Dendritic cell treated with granulocyte-macrophage colony-stimulating factor and Interleukin-4, amounts not matched to agents 40 ng/mL and 50 ng/mL, for 4 days (primary cell): ENCODE measurements around the gene ALPG.
"Not testable (repeated sequence)": the region's sequence is repeated elsewhere in the genome, so short reads cannot be mapped to it uniquely, and the experiment has no call there.

Experiments
- H3K27ac Mint-ChIP-seq: one replicate; pipeline ENCODE4 v1.8.0; 2022; ENCODE audit warnings: mild to moderate bottlenecking, mixed read lengths
- H3K27me3 Mint-ChIP-seq: one replicate; pipeline ENCODE4 v1.8.0; 2022; ENCODE audit warnings: mild to moderate bottlenecking, mixed read lengths
- H3K36me3 Mint-ChIP-seq: one replicate; pipeline ENCODE4 v1.8.0; 2022; ENCODE audit warnings: low read depth, mixed read lengths
- H3K4me1 Mint-ChIP-seq: one replicate; pipeline ENCODE4 v1.8.0; 2022; ENCODE audit warnings: low read depth, mixed read lengths
- H3K4me3 Mint-ChIP-seq: one replicate; pipeline ENCODE4 v1.8.0; 2022; ENCODE audit warnings: mild to moderate bottlenecking, moderate library complexity, mixed read lengths
- H3K9me3 Mint-ChIP-seq: one replicate; pipeline ENCODE4 v1.8.0; 2022; ENCODE audit warnings: mixed read lengths
- intact Hi-C: fragments of 100-400 bp; cut with micrococcal nuclease; formaldehyde crosslinking; loops from one replicate; pipeline ENCODE4 v1.15.0; 2022

Gene ALPG

DNA sequence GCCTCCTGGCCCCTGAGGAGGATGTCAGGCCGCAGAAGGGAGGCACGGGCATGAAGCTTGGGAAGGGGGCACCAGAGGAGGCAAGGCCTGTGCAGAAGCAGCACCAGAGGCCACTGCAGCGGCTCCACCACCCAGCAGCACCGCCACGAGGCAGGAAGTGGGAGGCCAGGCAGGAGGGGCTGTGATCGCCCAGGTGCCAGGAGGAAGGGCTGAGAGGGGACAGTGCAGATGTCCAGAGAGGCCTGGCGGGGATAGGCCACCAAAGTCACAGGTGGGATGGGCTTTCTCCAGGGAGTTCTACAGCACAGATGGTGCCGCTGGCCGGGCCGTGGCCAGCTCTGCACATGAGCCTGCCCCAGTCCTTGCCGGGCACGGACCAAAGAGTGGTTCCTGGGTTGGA is 43.3 kb downstream of the ALPG start:
- no peaks in the 10 kb centered on the region for H3K9me3 Mint-ChIP-seq
- peaks cover 9% of the 10 kb centered on the region for H3K27me3 Mint-ChIP-seq
- no peak overlapping the region for H3K27ac Mint-ChIP-seq
- no peaks in the 10 kb centered on the region for H3K4me1 Mint-ChIP-seq
- intact Hi-C loops, result loop anchor here (5.0 kb wide), 1 partner anchor 72 kb away; the partner anchor contains the start of gene PRSS56
- no peaks in the 10 kb centered on the region for H3K36me3 Mint-ChIP-seq
- H3K4me3 Mint-ChIP-seq, result no peak overlapping the region

DNA sequence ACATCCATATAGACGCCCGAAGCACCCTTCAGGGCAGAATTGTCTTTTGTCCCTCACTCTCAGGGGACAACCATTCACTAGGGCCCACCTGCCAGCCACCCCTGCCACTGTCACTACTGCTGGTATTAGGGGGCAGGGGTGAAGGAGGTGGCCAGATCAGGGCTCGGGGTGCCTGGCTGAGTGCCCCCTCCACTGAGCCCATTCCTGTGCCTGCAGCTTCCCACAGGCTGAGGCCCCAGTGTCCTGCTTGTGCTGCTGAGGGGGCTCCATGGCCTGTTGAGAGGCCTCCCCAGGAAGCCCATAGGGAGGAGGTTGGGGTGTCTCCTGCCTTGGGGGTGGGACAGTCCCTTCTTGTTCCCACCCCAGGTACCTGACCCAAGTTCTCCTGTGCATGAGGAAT is 45.0 kb downstream of the ALPG start:
- H3K27me3 Mint-ChIP-seq, intact Hi-C loops, H3K4me3 Mint-ChIP-seq, H3K4me1 Mint-ChIP-seq, H3K9me3 Mint-ChIP-seq, H3K36me3 Mint-ChIP-seq, H3K27ac Mint-ChIP-seq: not testable (repeated sequence)

DNA sequence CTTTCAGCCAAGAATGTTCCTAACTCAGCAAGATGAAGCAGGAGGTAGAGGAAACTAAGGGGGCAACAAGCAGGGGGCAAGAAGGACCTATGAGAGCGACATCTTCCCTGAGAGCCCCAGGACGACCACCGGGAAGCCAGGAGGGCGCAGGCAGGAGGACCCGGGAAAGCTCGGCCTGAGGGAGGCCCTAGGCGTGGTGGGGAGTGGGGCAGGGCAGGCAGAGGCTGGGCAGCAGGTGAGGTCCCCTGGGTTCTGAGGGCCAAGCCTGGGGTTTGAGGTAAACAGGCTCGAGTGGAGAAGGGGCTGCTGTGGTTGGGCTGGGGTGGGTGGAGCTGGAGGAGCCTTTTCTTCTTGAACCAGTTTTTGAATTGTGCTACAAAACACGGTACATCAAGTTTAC is 48.0 kb downstream of the ALPG start:
- intact Hi-C loops, result no loop called here
- Mint-ChIP-seq H3K9me3 (no peaks in the 10 kb centered on the region), H3K4me1 (no peaks in the 10 kb centered on the region), H3K27me3 (peaks cover 25% of the 10 kb centered on the region), H3K4me3 (no peak overlapping the region), H3K27ac (no peak overlapping the region), H3K36me3 (no peaks in the 10 kb centered on the region)

DNA sequence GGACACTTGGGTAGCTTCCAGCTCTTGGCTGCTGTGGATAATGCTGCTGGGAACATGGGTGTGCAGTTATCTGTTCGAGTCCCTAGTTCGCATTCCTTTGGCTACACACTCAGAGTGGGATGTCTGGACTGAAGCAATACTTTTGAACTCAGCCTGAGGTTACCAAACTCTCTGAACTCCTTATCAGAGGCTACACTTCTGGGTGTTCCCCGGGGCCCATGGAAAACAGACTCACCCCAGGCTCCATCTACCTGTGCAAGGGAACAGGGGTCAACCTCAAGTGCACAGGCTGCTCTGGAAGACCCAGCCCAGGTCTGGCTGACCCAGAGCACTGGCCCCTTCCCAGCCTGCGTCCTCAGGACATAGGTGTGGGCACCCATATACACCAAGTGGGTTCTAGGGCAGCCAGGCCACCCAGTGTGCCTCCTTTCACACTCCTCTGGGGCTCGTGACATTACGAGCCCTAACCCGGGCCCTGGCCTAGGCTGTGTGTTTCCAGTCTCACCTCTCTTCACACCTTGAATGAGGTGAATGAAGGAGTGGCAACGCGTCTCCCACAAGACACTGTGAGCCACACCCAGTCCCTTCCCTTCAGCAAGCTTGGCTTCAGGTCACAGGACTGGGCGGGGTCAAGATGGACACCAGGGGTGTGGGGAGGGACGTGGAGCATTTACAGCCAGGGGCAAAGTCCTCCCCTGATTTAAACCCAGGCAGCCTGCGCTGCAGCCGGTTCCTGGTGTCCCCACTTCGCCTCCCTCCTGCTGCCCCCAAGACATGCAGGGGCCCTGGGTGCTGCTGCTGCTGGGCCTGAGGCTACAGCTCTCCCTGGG is 49.0 kb downstream of the ALPG start, which contains the start of gene ALPI:
TSS of gene ALPI (plus strand) at position 728 of the 830 bp plus-strand sequence. CDS start at position 775, 47 bp downstream.
- no peak within 1 kb of the TSS for H3K27ac Mint-ChIP-seq
- H3K4me3 Mint-ChIP-seq, result no peak within 1 kb of the TSS
- H3K4me1 Mint-ChIP-seq, result no peaks in the 10 kb centered on the region
- H3K36me3 Mint-ChIP-seq, result no peaks in the 10 kb centered on the region
- H3K27me3 Mint-ChIP-seq, result peaks cover 29% of the 10 kb centered on the region
- H3K9me3 Mint-ChIP-seq, result no peaks in the 10 kb centered on the region
- intact Hi-C loops, result no loop called here

DNA sequence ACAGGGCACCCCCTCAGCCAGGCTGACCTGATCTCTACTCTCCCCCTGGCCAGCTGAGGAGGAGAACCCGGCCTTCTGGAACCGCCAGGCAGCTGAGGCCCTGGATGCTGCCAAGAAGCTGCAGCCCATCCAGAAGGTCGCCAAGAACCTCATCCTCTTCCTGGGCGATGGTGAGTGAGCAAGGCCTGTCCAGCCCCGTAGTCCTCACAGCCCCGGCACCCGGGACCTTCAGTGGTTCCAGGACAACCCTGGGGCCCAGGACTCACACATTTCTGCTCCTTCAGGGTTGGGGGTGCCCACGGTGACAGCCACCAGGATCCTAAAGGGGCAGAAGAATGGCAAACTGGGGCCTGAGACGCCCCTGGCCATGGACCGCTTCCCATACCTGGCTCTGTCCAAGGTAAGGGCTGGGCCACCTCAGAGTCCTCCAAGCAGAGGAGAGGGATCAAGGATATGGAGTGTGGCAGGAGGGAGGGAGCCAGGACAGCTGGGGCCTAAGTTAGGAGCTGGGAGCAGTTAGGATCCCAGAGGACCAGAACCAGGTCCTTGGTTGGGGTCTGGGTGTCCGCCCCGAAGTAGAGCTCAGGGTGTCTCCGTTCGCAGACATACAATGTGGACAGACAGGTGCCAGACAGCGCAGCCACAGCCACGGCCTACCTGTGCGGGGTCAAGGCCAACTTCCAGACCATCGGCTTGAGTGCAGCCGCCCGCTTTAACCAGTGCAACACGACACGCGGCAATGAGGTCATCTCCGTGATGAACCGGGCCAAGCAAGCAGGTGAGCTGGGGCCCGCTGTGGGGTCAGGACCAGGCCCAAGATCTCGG is 49.9 kb downstream of the ALPG start:
- intact Hi-C loops, result no loop called here
- H3K4me3 Mint-ChIP-seq, result no peak overlapping the region
- peaks cover 32% of the 10 kb centered on the region for H3K27me3 Mint-ChIP-seq
- H3K27ac Mint-ChIP-seq, result no peak overlapping the region
- no peaks in the 10 kb centered on the region for H3K9me3 Mint-ChIP-seq
- no peaks in the 10 kb centered on the region for H3K36me3 Mint-ChIP-seq
- no peaks in the 10 kb centered on the region for H3K4me1 Mint-ChIP-seq

DNA sequence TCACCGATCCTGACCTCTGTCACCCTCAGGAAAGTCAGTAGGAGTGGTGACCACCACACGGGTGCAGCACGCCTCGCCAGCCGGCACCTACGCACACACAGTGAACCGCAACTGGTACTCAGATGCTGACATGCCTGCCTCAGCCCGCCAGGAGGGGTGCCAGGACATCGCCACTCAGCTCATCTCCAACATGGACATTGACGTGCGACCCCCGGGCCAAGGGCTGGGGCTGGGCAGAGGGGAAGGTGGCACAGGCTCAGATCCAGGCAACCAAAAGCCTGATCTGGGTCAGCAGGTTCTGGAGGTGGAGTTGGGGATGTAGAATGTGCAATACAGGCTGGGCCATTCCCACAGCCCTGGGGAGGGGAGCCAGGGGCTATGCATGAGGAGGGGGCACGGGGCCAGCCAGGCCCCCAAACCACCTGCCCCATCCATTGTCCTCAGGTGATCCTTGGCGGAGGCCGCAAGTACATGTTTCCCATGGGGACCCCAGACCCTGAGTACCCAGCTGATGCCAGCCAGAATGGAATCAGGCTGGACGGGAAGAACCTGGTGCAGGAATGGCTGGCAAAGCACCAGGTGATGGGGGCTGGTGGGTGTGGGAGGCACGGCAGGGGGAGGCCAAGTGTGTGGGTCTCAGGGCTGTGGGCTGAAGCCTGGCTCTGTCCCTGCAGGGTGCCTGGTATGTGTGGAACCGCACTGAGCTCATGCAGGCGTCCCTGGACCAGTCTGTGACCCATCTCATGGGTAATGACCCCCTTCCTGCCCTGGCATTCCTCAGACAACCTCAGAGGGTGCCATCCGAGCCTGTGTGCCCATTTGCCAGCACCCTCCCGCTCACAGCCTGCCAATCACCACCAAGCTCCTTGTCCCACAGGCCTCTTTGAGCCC is 50.7 kb downstream of the ALPG start:
- Mint-ChIP-seq H3K4me3 (no peak overlapping the region), H3K36me3 (no peaks in the 10 kb centered on the region), H3K27ac (no peak overlapping the region), H3K27me3 (peaks cover 37% of the 10 kb centered on the region), H3K4me1 (no peaks in the 10 kb centered on the region), H3K9me3 (no peaks in the 10 kb centered on the region)
- intact Hi-C loops, result no loop called here

DNA sequence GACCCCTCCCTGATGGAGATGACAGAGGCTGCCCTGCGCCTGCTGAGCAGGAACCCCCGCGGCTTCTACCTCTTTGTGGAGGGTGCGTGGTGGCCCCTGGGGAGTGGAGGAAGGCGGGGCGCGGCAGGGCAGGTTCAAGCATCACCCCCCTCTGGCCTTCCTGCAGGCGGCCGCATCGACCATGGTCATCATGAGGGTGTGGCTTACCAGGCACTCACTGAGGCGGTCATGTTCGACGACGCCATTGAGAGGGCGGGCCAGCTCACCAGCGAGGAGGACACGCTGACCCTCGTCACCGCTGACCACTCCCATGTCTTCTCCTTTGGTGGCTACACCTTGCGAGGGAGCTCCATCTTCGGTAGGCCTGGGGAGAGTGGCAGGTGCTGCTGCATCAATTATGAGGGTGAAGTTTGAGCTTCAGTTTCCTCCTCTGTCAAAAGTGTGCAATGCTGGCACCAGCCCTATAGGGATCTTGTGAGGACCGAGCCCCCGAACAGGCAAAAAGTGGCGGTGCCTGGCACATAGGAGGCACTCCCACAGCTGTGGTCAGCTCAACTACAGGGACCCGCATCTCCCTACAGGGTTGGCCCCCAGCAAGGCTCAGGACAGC is 51.5 kb downstream of the ALPG start:
- H3K36me3 Mint-ChIP-seq, result no peaks in the 10 kb centered on the region
- intact Hi-C loops, result no loop called here
- H3K9me3 Mint-ChIP-seq, result no peaks in the 10 kb centered on the region
- no peak overlapping the region for H3K4me3 Mint-ChIP-seq
- H3K4me1 Mint-ChIP-seq, result no peaks in the 10 kb centered on the region
- H3K27me3 Mint-ChIP-seq, result peaks cover 35% of the 10 kb centered on the region
- no peak overlapping the region for H3K27ac Mint-ChIP-seq

DNA sequence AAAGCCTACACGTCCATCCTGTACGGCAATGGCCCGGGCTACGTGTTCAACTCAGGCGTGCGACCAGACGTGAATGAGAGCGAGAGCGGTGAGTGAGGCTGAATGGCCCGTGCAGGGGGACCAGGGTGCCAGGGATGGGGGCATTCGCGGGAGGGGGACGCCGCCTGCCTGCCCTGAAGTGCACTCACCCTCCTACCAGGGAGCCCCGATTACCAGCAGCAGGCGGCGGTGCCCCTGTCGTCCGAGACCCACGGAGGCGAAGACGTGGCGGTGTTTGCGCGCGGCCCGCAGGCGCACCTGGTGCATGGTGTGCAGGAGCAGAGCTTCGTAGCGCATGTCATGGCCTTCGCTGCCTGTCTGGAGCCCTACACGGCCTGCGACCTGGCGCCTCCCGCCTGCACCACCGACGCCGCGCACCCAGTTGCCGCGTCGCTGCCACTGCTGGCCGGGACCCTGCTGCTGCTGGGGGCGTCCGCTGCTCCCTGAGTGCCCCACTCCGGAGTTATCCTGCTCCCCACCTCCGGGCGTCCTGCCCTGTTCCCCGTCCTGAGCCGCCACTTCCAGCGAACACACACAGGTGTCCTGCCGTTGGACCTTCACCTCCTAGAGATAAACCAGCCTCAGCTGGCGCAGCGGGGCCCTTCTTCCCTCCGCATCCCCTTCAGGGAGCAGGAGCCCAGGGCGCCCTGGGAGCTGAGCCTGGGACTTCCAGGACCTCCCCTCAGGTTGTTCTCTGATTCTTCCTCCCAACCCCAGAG is 52.2 kb downstream of the ALPG start:
- no peaks in the 10 kb centered on the region for H3K36me3 Mint-ChIP-seq
- no peaks in the 10 kb centered on the region for H3K9me3 Mint-ChIP-seq
- no peak overlapping the region for H3K4me3 Mint-ChIP-seq
- H3K27ac Mint-ChIP-seq, result no peak overlapping the region
- peaks cover 38% of the 10 kb centered on the region for H3K27me3 Mint-ChIP-seq
- intact Hi-C loops, result no loop called here
- H3K4me1 Mint-ChIP-seq, result no peaks in the 10 kb centered on the region

DNA sequence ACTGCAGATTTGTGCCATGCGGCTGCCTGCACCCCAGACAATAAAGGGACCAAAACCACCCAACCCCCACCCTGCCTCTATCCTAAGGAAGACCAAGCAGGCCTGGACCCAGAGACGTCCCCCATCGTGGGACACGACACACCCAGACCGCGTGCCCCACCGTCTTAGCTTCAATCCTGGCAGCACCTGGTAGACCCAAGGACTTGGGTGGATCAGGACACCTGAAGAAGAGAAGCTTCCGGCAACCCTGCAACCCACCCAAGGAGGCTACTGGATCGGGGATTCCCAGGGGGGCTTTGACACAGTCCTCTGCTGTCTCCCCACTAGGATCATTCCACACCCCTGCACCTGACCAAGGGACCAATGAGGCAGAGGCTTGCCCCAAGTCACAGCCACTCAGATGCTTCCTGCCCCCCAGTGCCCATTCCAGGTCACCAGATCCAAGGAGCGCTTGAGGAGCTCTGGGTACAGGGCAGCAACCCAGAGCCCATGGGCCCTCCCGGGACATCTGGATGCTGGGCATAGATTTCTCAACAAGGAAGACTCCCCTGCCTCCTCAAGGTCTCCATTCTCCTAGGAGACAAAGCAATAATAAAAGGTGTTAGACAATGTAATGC is 52.9 kb downstream of the ALPG start:
- Mint-ChIP-seq H3K4me1 (no peaks in the 10 kb centered on the region), H3K27me3 (peaks cover 38% of the 10 kb centered on the region), H3K4me3 (no peak overlapping the region), H3K9me3 (no peaks in the 10 kb centered on the region), H3K27ac (no peak overlapping the region), H3K36me3 (no peaks in the 10 kb centered on the region)
- intact Hi-C loops, result no loop called here

DNA sequence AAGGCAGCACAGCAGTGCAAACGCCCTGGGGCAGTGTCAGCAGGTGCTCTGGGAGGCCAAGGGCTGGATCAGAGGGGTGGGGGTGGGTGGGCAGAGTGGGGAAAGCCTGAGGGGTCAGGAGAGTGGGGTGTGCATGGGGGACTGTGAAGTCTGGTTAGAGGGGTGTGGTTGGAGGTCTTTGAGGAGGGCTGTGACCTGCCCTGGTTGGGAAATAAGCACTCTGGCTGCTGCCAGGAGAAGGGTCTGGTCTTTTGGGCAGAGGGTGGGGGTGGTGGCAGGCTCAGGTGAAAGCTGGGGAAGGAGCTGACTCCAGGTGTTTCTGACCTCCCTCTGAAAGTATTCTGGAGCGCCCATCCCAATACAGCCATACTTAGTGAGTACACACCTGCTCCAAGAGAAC is 53.5 kb downstream of the ALPG start:
- no peaks in the 10 kb centered on the region for H3K9me3 Mint-ChIP-seq
- H3K27me3 Mint-ChIP-seq, result peaks cover 38% of the 10 kb centered on the region
- H3K4me1 Mint-ChIP-seq, result no peaks in the 10 kb centered on the region
- no peaks in the 10 kb centered on the region for H3K36me3 Mint-ChIP-seq
- intact Hi-C loops, result no loop called here
- no peak overlapping the region for H3K27ac Mint-ChIP-seq
- no peak overlapping the region for H3K4me3 Mint-ChIP-seq
